GM13976 (cell line): ENCODE data around the gene PANK1.
A peak's percentile ranks its signal among the peaks of the same experiment; 100 is the strongest.

Experiments
- DNase-seq: peaks from one replicate; pipeline ENCODE4 v3.0.0; 2012; ENCODE audit warnings: low spot score
- in situ Hi-C: fragments of 300-500 bp; cut with MboI; formaldehyde crosslinking; loops from one replicate; pipeline ENCODE4 v1.12.0; 2022; ENCODE audit warnings: low sequenced_read_pairs, mixed read lengths, inconsistent platforms; ENCODE audit not compliant: unreplicated experiment
- TF ChIP-seq, protein P1 (sequence below): IDR thresholded peaks from 2 replicates; pipeline ENCODE4 v1.5.1; 2012; ENCODE audit warnings: borderline replicate concordance, mild to moderate bottlenecking; ENCODE audit not compliant: insufficient read depth; ENCODE audit errors: extremely low read depth, missing control alignments, control extremely low read depth

PANK1 gene

DNA sequence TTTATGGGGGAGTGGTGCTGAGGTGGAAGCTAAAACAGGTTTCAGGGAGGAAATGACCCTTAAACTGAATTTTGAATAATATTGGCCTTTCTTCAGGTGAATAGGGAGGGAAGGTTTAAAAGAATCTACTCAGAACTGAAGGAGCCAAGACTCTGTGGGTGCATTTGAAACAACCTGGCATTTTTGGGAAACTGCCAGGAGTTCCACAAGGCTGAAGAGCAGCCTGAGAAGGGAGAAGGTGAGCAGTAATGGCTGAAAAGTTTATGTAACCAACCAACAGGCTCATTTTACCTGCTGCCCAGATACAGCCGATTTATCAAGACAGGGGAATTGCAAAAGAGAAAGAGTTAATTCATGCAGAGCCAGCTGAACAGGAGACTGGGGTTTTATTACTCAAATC, 4.0 kb upstream of the PANK1 start:
- TF ChIP-seq, protein P1, sequence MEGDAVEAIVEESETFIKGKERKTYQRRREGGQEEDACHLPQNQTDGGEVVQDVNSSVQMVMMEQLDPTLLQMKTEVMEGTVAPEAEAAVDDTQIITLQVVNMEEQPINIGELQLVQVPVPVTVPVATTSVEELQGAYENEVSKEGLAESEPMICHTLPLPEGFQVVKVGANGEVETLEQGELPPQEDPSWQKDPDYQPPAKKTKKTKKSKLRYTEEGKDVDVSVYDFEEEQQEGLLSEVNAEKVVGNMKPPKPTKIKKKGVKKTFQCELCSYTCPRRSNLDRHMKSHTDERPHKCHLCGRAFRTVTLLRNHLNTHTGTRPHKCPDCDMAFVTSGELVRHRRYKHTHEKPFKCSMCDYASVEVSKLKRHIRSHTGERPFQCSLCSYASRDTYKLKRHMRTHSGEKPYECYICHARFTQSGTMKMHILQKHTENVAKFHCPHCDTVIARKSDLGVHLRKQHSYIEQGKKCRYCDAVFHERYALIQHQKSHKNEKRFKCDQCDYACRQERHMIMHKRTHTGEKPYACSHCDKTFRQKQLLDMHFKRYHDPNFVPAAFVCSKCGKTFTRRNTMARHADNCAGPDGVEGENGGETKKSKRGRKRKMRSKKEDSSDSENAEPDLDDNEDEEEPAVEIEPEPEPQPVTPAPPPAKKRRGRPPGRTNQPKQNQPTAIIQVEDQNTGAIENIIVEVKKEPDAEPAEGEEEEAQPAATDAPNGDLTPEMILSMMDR: no peak
- in situ Hi-C loops: no loop called here
- DNase-seq: no peak

DNA sequence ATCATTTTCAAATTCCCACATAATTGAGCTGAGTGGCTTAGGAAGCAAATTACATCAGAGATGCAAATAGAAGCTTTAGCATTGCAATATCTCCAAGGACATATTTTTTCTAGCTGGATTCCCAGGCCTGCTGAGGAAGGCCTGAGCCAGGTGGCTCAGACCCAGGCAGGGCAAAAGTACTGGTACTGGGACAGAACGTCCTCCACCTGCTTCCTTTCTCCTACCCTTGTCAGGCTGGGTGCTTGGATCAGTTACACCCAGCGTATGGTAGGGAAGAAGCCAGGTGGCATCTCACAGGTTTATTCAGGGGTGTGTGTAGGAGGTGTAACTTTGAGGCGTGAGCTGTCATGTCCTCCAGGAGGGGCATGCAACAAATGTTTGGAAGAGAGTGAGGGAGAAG, 3.0 kb upstream of the PANK1 start:
- in situ Hi-C loops: no loop called here
- TF ChIP-seq, protein P1: no peak

DNA sequence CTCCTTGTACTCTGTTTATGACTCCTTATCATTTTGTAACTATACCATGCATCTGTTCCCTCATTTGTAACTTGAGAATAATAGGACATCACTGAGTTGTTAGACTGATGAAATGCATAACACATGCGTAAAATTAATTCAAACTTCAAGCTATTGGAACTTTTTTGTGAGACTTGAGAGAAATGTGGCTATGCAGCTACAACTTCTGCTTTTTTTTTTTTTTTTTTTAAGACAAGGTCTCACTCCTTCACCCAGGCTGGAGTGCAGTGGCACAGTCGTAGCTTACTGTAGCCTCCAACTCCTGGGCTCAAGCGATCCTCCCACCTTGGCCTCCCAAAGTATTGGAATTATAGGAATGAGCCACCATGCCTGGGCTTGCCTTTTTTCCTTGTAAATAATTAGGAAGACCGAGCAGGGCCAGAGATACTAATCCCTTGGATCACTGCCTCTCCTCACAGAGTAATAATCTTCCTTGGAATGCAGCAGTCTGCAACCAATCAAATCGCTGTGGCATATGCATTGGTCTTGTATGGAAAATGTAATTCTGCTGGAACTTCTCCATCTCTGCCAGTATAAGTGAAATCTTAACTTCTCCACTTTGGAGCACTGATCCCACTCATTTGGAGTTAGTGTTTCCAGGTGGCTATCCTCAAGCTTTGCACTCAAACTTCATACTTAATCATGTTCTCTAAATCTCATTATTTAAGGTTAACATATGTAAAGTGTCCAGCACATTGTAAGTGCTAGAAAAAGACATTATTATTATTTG, 2.0 kb upstream of the PANK1 start:
- TF ChIP-seq, protein P1: no peak
- DNase-seq: no peak
- in situ Hi-C loops: no loop called here

More for the DNA sequence above, 3.0 kb upstream of the PANK1 start:
- no peak for DNase-seq

DNA sequence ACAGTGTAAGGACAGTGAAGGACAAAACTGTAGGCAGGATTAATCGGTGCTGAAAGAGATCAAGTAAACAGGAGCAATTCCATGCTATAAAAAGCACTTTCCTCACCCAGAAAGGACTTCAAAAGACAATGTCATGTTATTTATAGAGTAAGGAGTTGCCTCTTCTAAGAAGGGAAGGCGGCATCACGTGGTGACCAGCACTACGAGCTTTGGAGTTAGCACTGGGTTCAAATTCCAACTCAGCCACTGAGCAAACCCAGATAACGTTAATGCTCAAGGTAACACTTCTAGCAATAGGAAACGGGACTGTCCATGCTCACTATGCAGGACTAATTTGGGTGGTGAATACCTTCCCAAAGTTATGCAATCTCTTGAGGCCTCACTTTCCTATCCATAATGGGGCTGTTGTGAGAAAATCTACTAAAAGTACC, 715 bp upstream of the PANK1 start:
- in situ Hi-C loops: no loop called here

DNA sequence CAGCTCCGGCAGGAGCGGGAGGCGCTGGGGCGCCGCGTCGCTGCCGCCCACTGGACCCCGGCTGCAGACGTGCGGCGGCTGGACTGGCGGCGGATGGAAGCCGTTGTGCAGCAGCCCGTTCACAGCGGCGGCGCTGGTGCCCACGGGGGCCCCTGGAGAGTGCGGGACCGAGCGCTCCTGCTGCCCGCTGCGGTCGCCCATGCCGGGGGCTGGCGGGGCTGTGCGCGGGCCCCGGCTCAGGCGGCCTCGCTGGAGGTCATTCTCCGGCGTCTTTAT, 413 bp downstream of the PANK1 start:
- no peak for DNase-seq
- in situ Hi-C loops: no loop called here

More for the DNA sequence above, 715 bp upstream of the PANK1 start:
- DNase-seq: no peak
- TF ChIP-seq, protein P1: no peak

DNA sequence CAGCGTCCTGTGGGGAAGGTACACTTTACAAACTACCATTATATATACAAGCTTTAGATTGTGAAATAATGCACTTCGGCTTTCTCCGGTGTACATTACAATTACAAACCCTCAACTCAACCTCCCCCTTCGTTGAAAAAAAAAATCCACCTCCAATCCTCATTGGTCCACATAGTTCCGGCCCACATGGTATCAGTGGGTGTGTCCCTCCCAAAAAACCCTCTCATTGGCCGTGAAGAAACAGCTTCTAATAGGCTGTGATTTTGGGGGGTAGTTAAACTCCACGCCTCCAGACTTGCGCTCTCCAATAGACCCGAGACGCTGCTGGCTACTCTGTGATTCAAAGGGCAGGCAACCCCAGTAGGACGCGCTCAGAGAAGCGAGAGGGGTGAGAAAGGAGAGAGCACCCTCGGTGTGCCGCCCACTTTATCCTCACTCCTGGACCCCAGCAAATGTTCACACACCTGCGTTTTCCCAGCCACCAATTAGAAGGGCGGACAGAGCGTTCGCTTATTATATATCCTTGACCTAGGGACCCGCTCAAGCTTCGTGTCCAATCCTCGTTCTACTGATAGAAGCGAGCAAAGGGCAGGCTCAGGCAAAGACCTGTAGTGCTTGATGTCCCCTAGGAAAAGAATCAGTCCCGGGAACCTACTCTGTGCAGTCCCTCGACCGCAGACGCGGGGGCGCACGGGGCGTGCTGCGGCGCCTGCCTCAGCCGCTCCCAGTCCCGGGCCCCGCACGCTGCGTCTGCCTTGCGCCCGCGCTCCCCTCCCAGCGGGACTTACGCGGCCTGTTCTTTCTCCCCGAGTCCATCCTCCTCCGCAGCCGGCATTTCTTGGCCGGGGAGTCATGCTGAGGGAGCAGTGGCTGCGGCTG, 991 bp downstream of the PANK1 start:
- in situ Hi-C loops: no loop called here
- TF ChIP-seq, protein P1: no peak
- DNase-seq: peak; percentile 91

More for the DNA sequence above, 413 bp downstream of the PANK1 start:
- TF ChIP-seq, protein P1: no peak
